Type B pancreatic cell (in vitro differentiated cells): ENCODE measurements around the gene DOCK4. TPM values are rescaled to one million over a fixed set of nuclear protein-coding genes. Genes with fewer than 3 reads are reported as not detected.

ENCODE experiments used
- DNase-seq: peaks from one replicate; pipeline ENCODE4 v3.0.0; 2021; ENCODE audit warnings: mixed read lengths; ENCODE audit not compliant: unreplicated experiment; ENCODE audit errors: extremely low spot score
- H3K27ac Mint-ChIP-seq: 2 replicates; pipeline ENCODE4 v1.8.0; 2021; ENCODE audit warnings: mild to moderate bottlenecking, mixed read lengths
- H3K27me3 Mint-ChIP-seq: 2 replicates; pipeline ENCODE4 v1.8.0; 2021; ENCODE audit warnings: mixed read lengths
- H3K36me3 Mint-ChIP-seq: 2 replicates; pipeline ENCODE4 v1.8.0; 2021; ENCODE audit warnings: mixed read lengths
- H3K4me1 Mint-ChIP-seq: one replicate; pipeline ENCODE4 v1.8.0; 2021; ENCODE audit warnings: mixed read lengths; ENCODE audit not compliant: unreplicated experiment
- H3K4me3 Mint-ChIP-seq: 2 replicates; pipeline ENCODE4 v1.8.0; 2021; ENCODE audit warnings: mild to moderate bottlenecking, mixed read lengths
- H3K9me3 Mint-ChIP-seq: 2 replicates; pipeline ENCODE4 v1.8.0; 2021; ENCODE audit warnings: mixed read lengths
- total RNA-seq: library from RNA; stranded (reverse); gene quantifications from 2 replicates; pipeline ENCODE4 v1.2.1, GENCODE V29; 2021; ENCODE audit warnings: low replicate concordance
- TF ChIP-seq, protein P1 (sequence below): fragments of 200-600 bp; sonication (generic); conservative IDR thresholded peaks from 2 replicates; pipeline ENCODE4 v1.5.0; 2021; ENCODE audit warnings: antibody characterized with exemption, mild to moderate bottlenecking

Gene DOCK4
- total RNA-seq, 1 donor from 2014 or later: 24.6 TPM

DNA sequence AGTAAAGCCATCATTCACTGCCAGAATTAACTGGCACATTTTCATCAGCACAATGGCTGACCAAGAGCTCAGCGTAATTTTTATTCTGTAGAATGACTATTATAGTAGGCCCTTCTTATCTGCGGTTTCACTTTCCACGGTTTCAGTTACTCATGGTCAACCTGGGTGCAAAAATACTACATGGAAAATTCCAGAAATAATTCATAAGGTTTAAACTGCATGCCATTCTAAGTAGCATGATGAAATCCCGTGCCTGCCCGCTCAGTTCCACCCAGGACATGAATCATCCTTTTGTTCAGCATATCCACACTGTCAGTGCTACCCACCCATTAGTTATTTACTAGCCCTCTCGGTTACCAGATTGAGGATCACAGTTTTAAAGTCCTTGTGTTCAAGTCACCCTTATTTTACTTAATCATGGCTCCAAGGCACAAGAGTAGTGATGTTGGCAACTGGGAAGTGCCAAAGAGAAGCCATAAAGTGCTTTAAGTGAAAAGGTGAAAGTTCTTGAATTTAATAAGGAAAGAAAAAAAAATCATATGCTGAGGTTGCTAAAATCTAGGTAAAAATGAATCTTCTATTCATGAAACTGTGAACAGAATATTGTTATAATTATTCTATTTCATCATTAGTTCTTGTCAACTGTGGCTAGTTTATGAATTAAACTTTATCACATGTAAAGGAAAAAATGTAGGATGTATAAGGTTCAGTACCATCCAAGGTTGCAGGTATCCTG, 204.9 kb downstream of the DOCK4 start:
- no peak for DNase-seq
- Mint-ChIP-seq H3K4me1 (peaks cover 6% of the 10 kb centered on the region), H3K27me3 (no peaks in the 10 kb centered on the region), H3K27ac (peak overlapping the region; percentile 68), H3K36me3 (peaks cover 9% of the 10 kb centered on the region), H3K9me3 (no peaks in the 10 kb centered on the region), H3K4me3 (no peak overlapping the region)
- TF ChIP-seq, protein P1, sequence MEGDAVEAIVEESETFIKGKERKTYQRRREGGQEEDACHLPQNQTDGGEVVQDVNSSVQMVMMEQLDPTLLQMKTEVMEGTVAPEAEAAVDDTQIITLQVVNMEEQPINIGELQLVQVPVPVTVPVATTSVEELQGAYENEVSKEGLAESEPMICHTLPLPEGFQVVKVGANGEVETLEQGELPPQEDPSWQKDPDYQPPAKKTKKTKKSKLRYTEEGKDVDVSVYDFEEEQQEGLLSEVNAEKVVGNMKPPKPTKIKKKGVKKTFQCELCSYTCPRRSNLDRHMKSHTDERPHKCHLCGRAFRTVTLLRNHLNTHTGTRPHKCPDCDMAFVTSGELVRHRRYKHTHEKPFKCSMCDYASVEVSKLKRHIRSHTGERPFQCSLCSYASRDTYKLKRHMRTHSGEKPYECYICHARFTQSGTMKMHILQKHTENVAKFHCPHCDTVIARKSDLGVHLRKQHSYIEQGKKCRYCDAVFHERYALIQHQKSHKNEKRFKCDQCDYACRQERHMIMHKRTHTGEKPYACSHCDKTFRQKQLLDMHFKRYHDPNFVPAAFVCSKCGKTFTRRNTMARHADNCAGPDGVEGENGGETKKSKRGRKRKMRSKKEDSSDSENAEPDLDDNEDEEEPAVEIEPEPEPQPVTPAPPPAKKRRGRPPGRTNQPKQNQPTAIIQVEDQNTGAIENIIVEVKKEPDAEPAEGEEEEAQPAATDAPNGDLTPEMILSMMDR: no peak

DNA sequence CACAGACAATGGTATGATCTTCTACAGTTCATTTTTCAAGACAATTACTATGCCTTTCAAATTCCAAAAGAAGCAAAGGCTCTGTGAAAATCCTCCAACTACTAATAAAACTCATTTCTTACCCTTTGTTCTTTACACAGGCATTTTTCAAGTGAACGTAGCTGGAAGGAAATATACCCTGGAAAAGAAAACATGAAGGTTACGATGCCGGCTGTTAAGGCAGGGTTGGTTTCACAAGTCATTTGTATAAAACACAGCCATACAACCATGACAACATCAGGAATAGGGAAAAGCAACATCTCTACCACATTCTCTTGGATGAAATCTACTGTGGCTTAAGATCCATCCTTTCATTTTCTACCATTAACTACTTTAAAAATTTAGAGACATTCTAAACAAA, 207.9 kb downstream of the DOCK4 start:
- Mint-ChIP-seq H3K4me1 (peaks cover 6% of the 10 kb centered on the region), H3K27me3 (no peaks in the 10 kb centered on the region), H3K9me3 (no peaks in the 10 kb centered on the region), H3K27ac (no peak overlapping the region), H3K36me3 (peaks cover 5% of the 10 kb centered on the region), H3K4me3 (no peak overlapping the region)
- TF ChIP-seq, protein P1: no peak
- DNase-seq: no peak

DNA sequence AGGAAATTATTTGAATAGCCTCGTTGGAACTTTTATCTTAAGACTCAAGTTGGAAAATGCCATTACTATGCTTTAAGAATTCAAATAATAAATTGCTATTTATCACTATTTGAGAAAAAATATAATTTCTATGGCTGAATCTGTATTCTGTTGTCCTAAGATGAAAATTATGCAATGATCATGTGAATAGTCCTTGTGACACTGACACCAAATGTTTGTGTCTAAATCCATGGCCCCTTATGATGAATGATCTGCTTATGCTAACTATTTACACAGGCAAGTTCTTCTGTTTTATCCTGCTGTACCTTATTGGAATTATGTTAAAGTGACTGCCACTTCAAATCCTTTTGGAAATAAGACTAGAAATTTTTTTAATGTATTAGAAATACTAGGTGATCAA, 208.7 kb downstream of the DOCK4 start:
- no peak overlapping the region for H3K27ac Mint-ChIP-seq
- no peaks in the 10 kb centered on the region for H3K9me3 Mint-ChIP-seq
- DNase-seq: no peak
- H3K4me3 Mint-ChIP-seq: no peak overlapping the region
- H3K27me3 Mint-ChIP-seq: no peaks in the 10 kb centered on the region
- TF ChIP-seq, protein P1: no peak
- peaks cover 6% of the 10 kb centered on the region for H3K4me1 Mint-ChIP-seq
- H3K36me3 Mint-ChIP-seq: peaks cover 5% of the 10 kb centered on the region

DNA sequence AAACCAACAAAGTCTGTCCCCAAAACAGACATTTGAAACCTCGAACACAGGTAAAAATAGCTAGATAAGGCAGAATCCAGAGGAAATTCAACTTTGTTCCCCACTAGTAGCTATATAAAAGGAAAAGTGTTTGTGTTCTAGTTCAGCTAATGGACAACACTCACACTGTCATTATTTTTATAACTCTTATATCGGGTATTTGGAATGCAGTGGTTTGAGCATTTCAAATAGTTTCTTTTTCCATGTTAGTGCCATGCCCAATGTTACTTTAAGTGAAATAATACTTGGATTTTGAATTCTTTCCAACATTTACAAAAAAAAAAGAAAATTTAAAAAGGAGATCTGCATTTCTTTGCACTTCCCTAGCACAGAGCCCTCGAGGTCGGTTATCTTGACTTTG, 213.6 kb downstream of the DOCK4 start:
- no peak for DNase-seq
- no peak overlapping the region for H3K4me3 Mint-ChIP-seq
- no peaks in the 10 kb centered on the region for H3K27me3 Mint-ChIP-seq

DNA sequence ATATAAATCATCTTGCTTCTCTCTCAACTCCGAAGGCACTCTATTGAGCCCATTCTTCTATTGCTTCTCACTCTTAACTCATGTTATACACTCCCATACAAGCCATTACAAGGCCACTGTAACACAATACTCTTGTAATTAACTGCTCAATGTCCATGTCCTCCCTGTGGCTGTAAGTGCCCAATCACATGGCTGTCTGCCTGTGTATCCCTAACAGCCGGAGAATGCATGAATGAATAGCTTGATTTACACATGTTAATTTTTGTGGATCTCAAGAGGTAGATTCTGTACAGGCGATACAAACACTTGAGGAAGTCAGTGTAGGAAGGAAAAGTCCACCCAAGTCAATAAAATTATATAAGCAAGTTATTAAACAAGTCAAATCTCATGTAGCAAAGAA, 215.6 kb downstream of the DOCK4 start:
- Mint-ChIP-seq H3K9me3 (no peaks in the 10 kb centered on the region), H3K36me3 (peaks cover 19% of the 10 kb centered on the region), H3K27ac (no peak overlapping the region), H3K4me1 (peaks cover 12% of the 10 kb centered on the region), H3K4me3 (no peak overlapping the region), H3K27me3 (no peaks in the 10 kb centered on the region)
- TF ChIP-seq, protein P1: no peak
- DNase-seq: no peak

More for the DNA sequence above, 213.6 kb downstream of the DOCK4 start:
- Mint-ChIP-seq H3K27ac (no peak overlapping the region), H3K4me1 (peaks cover 8% of the 10 kb centered on the region), H3K36me3 (peaks cover 12% of the 10 kb centered on the region), H3K9me3 (no peaks in the 10 kb centered on the region)
- TF ChIP-seq, protein P1: no peak
